Suprapubic skin (tissue), 3 donors: ENCODE results near the gene RNF44.

ENCODE experiments used
- POLR2A ChIP-seq, 2 donors: fragments of 450-650 bp; IDR thresholded peaks; one replicate each; pipeline ENCODE4 v1.6.1; 2017; ENCODE audit warnings: antibody characterized with exemption in 2 of 2, mild to moderate bottlenecking in 2 of 2, moderate library complexity in 2 of 2
- TF ChIP-seq, protein P1 (sequence below), 2 donors: fragments of 200-600 bp in 1 of 2; fragments of 450-650 bp in 1 of 2; sonication (generic) in 1 of 2; IDR thresholded peaks; one replicate each; pipeline ENCODE4 v1.5.1; 2016 to 2019; ENCODE audit warnings: antibody characterized with exemption in 2 of 2, mild to moderate bottlenecking in 1 of 2, moderate library complexity in 1 of 2

DNA sequence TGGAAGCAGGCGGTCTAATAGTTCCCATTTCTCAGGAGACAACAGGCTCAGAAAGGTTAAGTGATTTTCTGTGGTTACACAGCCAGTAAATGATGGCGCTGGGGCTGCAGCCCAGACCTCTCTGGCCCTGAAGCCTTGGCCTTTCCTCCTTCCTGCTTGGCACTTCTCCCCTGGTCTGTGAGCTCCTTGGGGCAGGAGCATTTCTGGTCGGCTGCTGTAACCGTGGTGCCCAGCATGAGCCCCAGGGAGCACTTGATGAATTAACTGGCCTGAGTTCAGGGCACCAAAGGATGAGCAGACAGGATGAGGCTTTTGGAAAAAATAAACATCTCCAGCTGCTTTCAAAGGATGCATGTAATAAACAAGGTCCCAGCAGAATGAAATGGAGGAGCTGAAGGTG lies 42.1 kb upstream of the RNF44 start:
- TF ChIP-seq, protein P1, sequence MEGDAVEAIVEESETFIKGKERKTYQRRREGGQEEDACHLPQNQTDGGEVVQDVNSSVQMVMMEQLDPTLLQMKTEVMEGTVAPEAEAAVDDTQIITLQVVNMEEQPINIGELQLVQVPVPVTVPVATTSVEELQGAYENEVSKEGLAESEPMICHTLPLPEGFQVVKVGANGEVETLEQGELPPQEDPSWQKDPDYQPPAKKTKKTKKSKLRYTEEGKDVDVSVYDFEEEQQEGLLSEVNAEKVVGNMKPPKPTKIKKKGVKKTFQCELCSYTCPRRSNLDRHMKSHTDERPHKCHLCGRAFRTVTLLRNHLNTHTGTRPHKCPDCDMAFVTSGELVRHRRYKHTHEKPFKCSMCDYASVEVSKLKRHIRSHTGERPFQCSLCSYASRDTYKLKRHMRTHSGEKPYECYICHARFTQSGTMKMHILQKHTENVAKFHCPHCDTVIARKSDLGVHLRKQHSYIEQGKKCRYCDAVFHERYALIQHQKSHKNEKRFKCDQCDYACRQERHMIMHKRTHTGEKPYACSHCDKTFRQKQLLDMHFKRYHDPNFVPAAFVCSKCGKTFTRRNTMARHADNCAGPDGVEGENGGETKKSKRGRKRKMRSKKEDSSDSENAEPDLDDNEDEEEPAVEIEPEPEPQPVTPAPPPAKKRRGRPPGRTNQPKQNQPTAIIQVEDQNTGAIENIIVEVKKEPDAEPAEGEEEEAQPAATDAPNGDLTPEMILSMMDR (IDR thresholded peaks at IDR 0.05), result no peak
- TF ChIP-seq POLR2A (IDR thresholded peaks at IDR 0.05), result no peak
